ENCODE data around the gene AFTPH. TPM values are rescaled to one million over a fixed set of nuclear protein-coding genes. Genes with fewer than 3 reads are reported as not detected.

AFTPH gene
- polyA plus RNA-seq, 1 experiment, result 22.0 TPM

- Histone ChIP-seq H3K27me3 (ENCODE audit: control insufficient read depth, insufficient read depth, low read length) (peaks cover 66% of the 10 kb centered on the region), H3K4me3 (ENCODE audit: low read depth, low read length) (no peak overlapping the region), H3K9me3 (ENCODE audit: control insufficient read depth, insufficient read depth, low read length) (peaks cover 4% of the 10 kb centered on the region; the same call in 1 of the 2 replicates), H3K27ac (ENCODE audit: low read depth, low read length) (no peak overlapping the region)
- POLR2A ChIA-PET, result no interaction called here
- TF ChIP-seq CTCF (IDR thresholded peaks at IDR 0.05; ENCODE audit: low read depth, low read length), result no peak
- CTCF ChIA-PET, result interaction anchor here (0.6 to 2.1 kb wide), 4 partner anchors 78 to 450 kb away, joined by 3 to 6 read pairs (median 4); partner anchors contain the start of gene AFTPH
- no peak for DNase-seq (ENCODE audit: low read depth, low spot score)
Observed at GRCh38 chr2:64601034-64601754, 77.1 kb downstream of the AFTPH start.

GRCh38 chr2:64601785-64602391 is 77.8 kb downstream of the AFTPH start:
- Histone ChIP-seq H3K27me3 (ENCODE audit: control insufficient read depth, insufficient read depth, low read length) (peaks cover 65% of the 10 kb centered on the region), H3K27ac (ENCODE audit: low read depth, low read length) (no peak overlapping the region), H3K9me3 (ENCODE audit: control insufficient read depth, insufficient read depth, low read length) (peaks cover 4% of the 10 kb centered on the region; the same call in 1 of the 2 replicates), H3K4me3 (ENCODE audit: low read depth, low read length) (no peak overlapping the region)
- TF ChIP-seq CTCF (IDR thresholded peaks at IDR 0.05; ENCODE audit: low read depth, low read length), result no peak
- DNase-seq (ENCODE audit: low read depth, low spot score), result no peak
- ChIA-PET POLR2A (no interaction called here), CTCF (interaction anchor here (1.4 kb wide), 1 partner anchor 271 kb away, joined by 3 read pairs; no protein-coding TSS in a partner anchor)

GRCh38 chr2:64602436-64602835 is 78.3 kb downstream of the AFTPH start:
- H3K9me3 ChIP-seq (ENCODE audit: control insufficient read depth, insufficient read depth, low read length), result peaks cover 4% of the 10 kb centered on the region; the same call in 1 of the 2 replicates
- H3K4me3 ChIP-seq (ENCODE audit: low read depth, low read length), result no peak overlapping the region
- peaks cover 61% of the 10 kb centered on the region for H3K27me3 ChIP-seq (ENCODE audit: control insufficient read depth, insufficient read depth, low read length)
- H3K27ac ChIP-seq (ENCODE audit: low read depth, low read length), result no peak overlapping the region
- no peak for DNase-seq (ENCODE audit: low read depth, low spot score)
- ChIA-PET CTCF (interaction anchor here (1.4 kb wide), 1 partner anchor 271 kb away, joined by 3 read pairs; no protein-coding TSS in a partner anchor), POLR2A (no interaction called here)
- no peak for TF ChIP-seq CTCF (IDR thresholded peaks at IDR 0.05; ENCODE audit: low read depth, low read length)

GRCh38 chr2:64604155-64604554 is 80.0 kb downstream of the AFTPH start:
- Histone ChIP-seq H3K4me3 (ENCODE audit: low read depth, low read length) (no peak overlapping the region), H3K27ac (ENCODE audit: low read depth, low read length) (no peak overlapping the region), H3K9me3 (ENCODE audit: control insufficient read depth, insufficient read depth, low read length) (peaks cover 4% of the 10 kb centered on the region), H3K27me3 (ENCODE audit: control insufficient read depth, insufficient read depth, low read length) (peaks cover 46% of the 10 kb centered on the region)
- no peak for DNase-seq (ENCODE audit: low read depth, low spot score)
- no peak for TF ChIP-seq CTCF (IDR thresholded peaks at IDR 0.05; ENCODE audit: low read depth, low read length)
- POLR2A ChIA-PET, result no interaction called here
- CTCF ChIA-PET, result interaction anchor here (0.7 to 1.0 kb wide), 2 partner anchors 263 to 269 kb away, joined by 3 read pairs; no protein-coding TSS in a partner anchor

- peaks cover 4% of the 10 kb centered on the region for H3K9me3 ChIP-seq (ENCODE audit: control insufficient read depth, insufficient read depth, low read length)
- H3K27ac ChIP-seq (ENCODE audit: low read depth, low read length), result no peak overlapping the region
- TF ChIP-seq CTCF (IDR thresholded peaks at IDR 0.05; ENCODE audit: low read depth, low read length), result no peak
- CTCF ChIA-PET, result interaction anchor here (0.7 to 1.9 kb wide), 5 partner anchors 10 to 275 kb away, joined by 3 to 13 read pairs (median 5); no protein-coding TSS in a partner anchor
- DNase-seq (ENCODE audit: low read depth, low spot score), result no peak
- H3K27me3 ChIP-seq (ENCODE audit: control insufficient read depth, insufficient read depth, low read length), result peaks cover 46% of the 10 kb centered on the region
- POLR2A ChIA-PET, result no interaction called here
- no peak overlapping the region for H3K4me3 ChIP-seq (ENCODE audit: low read depth, low read length)
Observed at GRCh38 chr2:64605026-64605471, 80.9 kb downstream of the AFTPH start.
